ENCODE measurements around the gene RRP8.

RRP8 gene

DNA sequence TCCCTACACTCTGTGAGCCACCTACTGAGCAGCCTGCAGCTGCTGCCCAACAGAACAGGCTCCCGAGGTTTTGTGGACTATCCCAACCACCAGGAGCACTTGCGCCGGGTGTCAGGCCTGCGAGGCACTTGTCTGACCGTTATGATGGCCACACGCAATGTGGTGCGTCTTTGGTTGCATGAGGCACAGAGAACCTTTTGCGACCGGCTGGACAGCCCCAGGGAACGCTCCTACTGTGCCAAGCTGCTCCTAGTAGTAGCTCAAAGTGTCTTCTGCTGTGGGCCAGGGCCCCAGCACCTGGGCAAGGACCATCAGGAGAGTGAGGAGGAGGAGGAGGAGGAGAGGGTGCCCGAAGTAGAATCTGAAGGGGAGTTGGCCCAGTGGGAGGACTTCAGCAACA, 46.4 kb downstream of the RRP8 start:
- no peak overlapping the region for H3K4me2 ChIP-seq (ENCODE audit: low read depth, low read length)
- H2AFZ ChIP-seq (ENCODE audit: low read length), result no peak overlapping the region
- no peak overlapping the region for H3K27ac ChIP-seq (ENCODE audit: low read length)
- no peaks in the 10 kb centered on the region for H3K9me2 ChIP-seq (replicated peaks; ENCODE audit: insufficient read depth, low read length)
- H3K79me2 ChIP-seq (ENCODE audit: low read length), result no peaks in the 10 kb centered on the region
- no peak overlapping the region for H3K9ac ChIP-seq (ENCODE audit: low read length)
- no peaks in the 10 kb centered on the region for H3K9me3 ChIP-seq (replicated peaks; ENCODE audit: insufficient read depth, low read length)
- no peaks in the 10 kb centered on the region for H3K36me3 ChIP-seq (replicated peaks; ENCODE audit: insufficient read depth, low read length)
- no peak overlapping the region for H3K4me3 ChIP-seq (ENCODE audit: low read length)
- TF ChIP-seq EZH2 (optimal IDR thresholded peaks at IDR 0.05; ENCODE audit: low read depth, low read length) (no peak), EZH2phosphoT487 (IDR thresholded peaks at IDR 0.05; ENCODE audit: low read length) (no peak)
- TF ChIP-seq, protein P1, sequence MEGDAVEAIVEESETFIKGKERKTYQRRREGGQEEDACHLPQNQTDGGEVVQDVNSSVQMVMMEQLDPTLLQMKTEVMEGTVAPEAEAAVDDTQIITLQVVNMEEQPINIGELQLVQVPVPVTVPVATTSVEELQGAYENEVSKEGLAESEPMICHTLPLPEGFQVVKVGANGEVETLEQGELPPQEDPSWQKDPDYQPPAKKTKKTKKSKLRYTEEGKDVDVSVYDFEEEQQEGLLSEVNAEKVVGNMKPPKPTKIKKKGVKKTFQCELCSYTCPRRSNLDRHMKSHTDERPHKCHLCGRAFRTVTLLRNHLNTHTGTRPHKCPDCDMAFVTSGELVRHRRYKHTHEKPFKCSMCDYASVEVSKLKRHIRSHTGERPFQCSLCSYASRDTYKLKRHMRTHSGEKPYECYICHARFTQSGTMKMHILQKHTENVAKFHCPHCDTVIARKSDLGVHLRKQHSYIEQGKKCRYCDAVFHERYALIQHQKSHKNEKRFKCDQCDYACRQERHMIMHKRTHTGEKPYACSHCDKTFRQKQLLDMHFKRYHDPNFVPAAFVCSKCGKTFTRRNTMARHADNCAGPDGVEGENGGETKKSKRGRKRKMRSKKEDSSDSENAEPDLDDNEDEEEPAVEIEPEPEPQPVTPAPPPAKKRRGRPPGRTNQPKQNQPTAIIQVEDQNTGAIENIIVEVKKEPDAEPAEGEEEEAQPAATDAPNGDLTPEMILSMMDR (IDR thresholded peaks at IDR 0.05; ENCODE audit: low read length), result no peak
- no peaks in the 10 kb centered on the region for H3K4me1 ChIP-seq (ENCODE audit: low read length)
- no peaks in the 10 kb centered on the region for H3F3A ChIP-seq (ENCODE audit: insufficient read depth, low read length)
- no peaks in the 10 kb centered on the region for H3K27me3 ChIP-seq (replicated peaks; ENCODE audit: insufficient read depth, low read length)
- H4K20me1 ChIP-seq (ENCODE audit: insufficient read depth, low read length), result no peaks in the 10 kb centered on the region
- DNase-seq, result no peak

DNA sequence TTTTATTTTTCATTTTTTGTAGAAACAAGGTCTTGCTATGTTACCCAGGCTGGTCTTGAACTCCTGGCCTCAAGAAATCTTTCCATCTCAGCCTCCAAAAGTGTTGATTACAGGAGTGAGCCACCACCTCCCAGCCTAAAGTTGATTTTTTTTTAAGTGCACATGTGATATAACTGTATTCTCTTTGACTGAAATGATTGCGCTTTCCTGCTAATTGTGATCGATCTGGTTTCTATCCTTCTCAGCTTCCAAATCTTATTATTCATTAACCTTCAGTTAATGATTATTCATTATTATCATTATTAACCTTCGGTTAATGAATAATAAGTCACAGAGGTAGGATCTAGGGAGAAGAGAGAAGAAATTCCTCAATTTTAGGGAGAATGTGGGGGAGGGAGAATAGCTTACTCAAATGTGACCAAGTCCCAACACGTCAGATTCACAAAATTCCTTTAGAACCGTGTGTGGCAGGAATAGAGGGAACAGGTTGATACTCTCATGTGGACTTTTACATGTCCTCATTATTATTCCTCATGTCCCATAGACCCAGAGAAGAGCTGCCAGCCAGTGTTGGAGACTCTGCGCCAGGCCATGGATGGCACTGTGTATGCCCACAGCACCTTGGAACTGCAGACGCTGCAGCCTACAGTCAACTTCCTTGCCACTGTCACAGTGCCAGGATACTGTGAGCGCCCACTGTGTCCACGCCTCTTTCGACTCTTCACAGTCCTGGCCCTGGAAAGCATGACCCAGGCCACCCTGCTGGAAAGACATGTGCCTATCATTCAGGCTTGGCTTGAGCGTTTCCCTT, 47.1 kb downstream of the RRP8 start:
- no peak overlapping the region for H3K4me2 ChIP-seq (ENCODE audit: low read depth, low read length)
- H3K9ac ChIP-seq (ENCODE audit: low read length), result no peak overlapping the region
- no peaks in the 10 kb centered on the region for H3K36me3 ChIP-seq (replicated peaks; ENCODE audit: insufficient read depth, low read length)
- H3K9me2 ChIP-seq (replicated peaks; ENCODE audit: insufficient read depth, low read length), result no peaks in the 10 kb centered on the region
- H3K27ac ChIP-seq (ENCODE audit: low read length), result no peak overlapping the region
- TF ChIP-seq, protein P1 (IDR thresholded peaks at IDR 0.05; ENCODE audit: low read length), result no peak
- TF ChIP-seq EZH2phosphoT487 (IDR thresholded peaks at IDR 0.05; ENCODE audit: low read length), result no peak
- TF ChIP-seq EZH2 (optimal IDR thresholded peaks at IDR 0.05; ENCODE audit: low read depth, low read length), result no peak
- no peaks in the 10 kb centered on the region for H3K79me2 ChIP-seq (ENCODE audit: low read length)
- no peaks in the 10 kb centered on the region for H3K9me3 ChIP-seq (replicated peaks; ENCODE audit: insufficient read depth, low read length)
- no peak overlapping the region for H3K4me3 ChIP-seq (ENCODE audit: low read length)
- no peak for DNase-seq
- H2AFZ ChIP-seq (ENCODE audit: low read length), result no peak overlapping the region
- no peaks in the 10 kb centered on the region for H3F3A ChIP-seq (ENCODE audit: insufficient read depth, low read length)
- H3K4me1 ChIP-seq (ENCODE audit: low read length), result no peaks in the 10 kb centered on the region
- H3K27me3 ChIP-seq (replicated peaks; ENCODE audit: insufficient read depth, low read length), result no peaks in the 10 kb centered on the region
- H4K20me1 ChIP-seq (ENCODE audit: insufficient read depth, low read length), result no peaks in the 10 kb centered on the region

DNA sequence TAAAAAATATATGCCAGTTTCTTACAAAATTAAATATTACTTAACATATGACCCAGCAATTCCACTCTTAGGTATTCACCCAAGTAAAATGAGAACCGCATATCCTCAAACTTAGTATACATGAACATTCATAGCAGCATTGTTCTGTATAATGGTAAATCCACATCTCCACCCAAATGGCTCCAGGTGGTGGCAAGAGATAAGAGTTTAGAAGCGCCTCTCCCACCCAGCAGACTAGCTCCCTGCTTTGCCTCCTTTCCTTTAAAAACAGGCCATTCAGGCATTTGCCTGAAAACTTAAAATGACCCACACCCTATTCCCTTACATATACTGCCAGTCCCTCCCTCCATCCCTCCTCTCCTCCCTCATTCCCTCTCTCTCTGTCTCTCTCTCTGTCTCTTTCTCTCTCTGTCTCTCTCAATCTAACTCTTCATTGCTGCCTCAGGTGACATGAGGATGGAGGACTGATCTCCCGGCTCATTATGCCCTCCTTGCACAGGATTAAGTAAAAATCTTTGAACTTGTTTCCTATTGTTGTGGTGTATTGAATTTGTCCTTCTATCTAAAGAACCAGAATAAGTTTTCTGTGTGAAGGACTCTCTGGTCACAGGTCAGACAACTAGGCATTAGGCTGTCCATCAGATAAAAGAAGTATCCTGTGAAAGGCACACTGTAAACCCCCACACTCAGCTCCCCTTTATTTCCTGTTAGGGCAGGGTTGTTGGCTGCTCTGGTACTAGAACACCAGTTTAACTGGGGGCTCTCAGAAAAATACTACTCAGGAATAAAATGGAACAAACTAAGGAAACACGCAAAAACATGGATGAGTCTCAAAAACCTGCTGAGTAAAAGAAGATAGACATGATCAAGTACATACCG, 48.3 kb downstream of the RRP8 start:
- TF ChIP-seq EZH2phosphoT487 (IDR thresholded peaks at IDR 0.05; ENCODE audit: low read length), result no peak
- TF ChIP-seq, protein P1 (IDR thresholded peaks at IDR 0.05; ENCODE audit: low read length), result no peak
- no peak for TF ChIP-seq EZH2 (optimal IDR thresholded peaks at IDR 0.05; ENCODE audit: low read depth, low read length)

More for the DNA sequence above, 48.3 kb downstream of the RRP8 start:
- Histone ChIP-seq H3K36me3 (replicated peaks; ENCODE audit: insufficient read depth, low read length) (no peaks in the 10 kb centered on the region), H3K79me2 (ENCODE audit: low read length) (no peaks in the 10 kb centered on the region), H3K9ac (ENCODE audit: low read length) (no peak overlapping the region), H3K27me3 (replicated peaks; ENCODE audit: insufficient read depth, low read length) (no peaks in the 10 kb centered on the region), H3K4me1 (ENCODE audit: low read length) (no peaks in the 10 kb centered on the region), H3K9me3 (replicated peaks; ENCODE audit: insufficient read depth, low read length) (no peaks in the 10 kb centered on the region), H3K9me2 (replicated peaks; ENCODE audit: insufficient read depth, low read length) (no peaks in the 10 kb centered on the region), H2AFZ (ENCODE audit: low read length) (no peak overlapping the region), H4K20me1 (ENCODE audit: insufficient read depth, low read length) (no peaks in the 10 kb centered on the region), H3F3A (ENCODE audit: insufficient read depth, low read length) (no peaks in the 10 kb centered on the region), H3K27ac (ENCODE audit: low read length) (no peak overlapping the region), H3K4me3 (ENCODE audit: low read length) (no peak overlapping the region), H3K4me2 (ENCODE audit: low read depth, low read length) (no peak overlapping the region)
- no peak for DNase-seq

All from MM.1S (cell line).